SJSA1 (cell line): Measurements from ENCODE around the gene OR4B1. TPM values are rescaled to one million over a fixed set of nuclear protein-coding genes. Genes with fewer than 3 reads are reported as not detected.
A peak's percentile ranks its signal among the peaks of the same experiment; 100 is the strongest.
"Not testable (repeated sequence)": the region's sequence is repeated elsewhere in the genome, so short reads cannot be mapped to it uniquely, and the experiment has no call there.

Experiments used
- DNase-seq, 2 experiments: peaks; one replicate each; pipeline ENCODE4 v3.0.0-alpha.2; 2015 to 2020; ENCODE audit warnings: low spot score in 2 of 2, low read depth in 1 of 2
- H3K27ac ChIP-seq: fragments of 250-450 bp; sonication (Bioruptor Pico); 2 replicates; pipeline ENCODE4 v1.5.1; 2020; ENCODE audit warnings: mild to moderate bottlenecking, moderate library complexity
- H3K27me3 ChIP-seq: fragments of 250-450 bp; sonication (Bioruptor Pico); replicated peaks from 2 replicates; pipeline ENCODE4 v1.5.1; 2020; ENCODE audit warnings: mild to moderate bottlenecking, moderate library complexity
- H3K36me3 ChIP-seq: fragments of 250-450 bp; sonication (Bioruptor Pico); 2 replicates; pipeline ENCODE4 v1.5.1; 2020; ENCODE audit warnings: mild to moderate bottlenecking
- H3K4me1 ChIP-seq: fragments of 250-450 bp; sonication (Bioruptor Pico); replicated peaks from 2 replicates; pipeline ENCODE4 v1.6.1; 2021; ENCODE audit warnings: mild to moderate bottlenecking
- H3K4me3 ChIP-seq: fragments of 250-450 bp; sonication (Bioruptor Pico); 2 replicates; pipeline ENCODE4 v1.5.1; 2020; ENCODE audit warnings: mild to moderate bottlenecking
- H3K9me3 ChIP-seq: fragments of 250-450 bp; sonication (Bioruptor Pico); replicated peaks from 2 replicates; pipeline ENCODE4 v1.5.1; 2020; ENCODE audit warnings: mild to moderate bottlenecking
- total RNA-seq: library from RNA; depleted of rRNA; stranded (reverse); fragments of >200 nt; shearing (Covaris generic); gene quantifications from 2 replicates; pipeline ENCODE4 v1.2.3, GENCODE V29; 2014; rRNA removed

OR4B1 gene, protein sequence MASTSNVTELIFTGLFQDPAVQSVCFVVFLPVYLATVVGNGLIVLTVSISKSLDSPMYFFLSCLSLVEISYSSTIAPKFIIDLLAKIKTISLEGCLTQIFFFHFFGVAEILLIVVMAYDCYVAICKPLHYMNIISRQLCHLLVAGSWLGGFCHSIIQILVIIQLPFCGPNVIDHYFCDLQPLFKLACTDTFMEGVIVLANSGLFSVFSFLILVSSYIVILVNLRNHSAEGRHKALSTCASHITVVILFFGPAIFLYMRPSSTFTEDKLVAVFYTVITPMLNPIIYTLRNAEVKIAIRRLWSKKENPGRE
- total RNA-seq, result not detected in 2 replicates

DNA sequence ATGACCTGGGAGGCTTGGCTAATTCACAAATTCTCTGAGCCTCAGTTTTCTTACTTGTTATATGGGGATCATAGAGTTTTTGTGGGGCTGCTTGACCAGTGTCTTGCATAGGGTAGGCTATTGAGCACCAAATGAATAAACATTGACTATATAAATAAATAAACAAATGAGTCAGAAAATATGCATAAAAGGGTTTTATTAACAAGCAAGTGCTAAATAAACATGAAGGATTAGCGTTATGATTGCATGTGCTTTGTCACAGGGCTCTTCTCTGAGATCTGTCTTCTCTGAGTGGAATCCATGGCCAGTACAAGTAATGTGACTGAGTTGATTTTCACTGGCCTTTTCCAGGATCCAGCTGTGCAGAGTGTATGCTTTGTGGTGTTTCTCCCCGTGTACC is at the start of gene OR4B1:
Gene OR4B1 (plus strand): TSS at position 301 of the 400 bp plus-strand sequence. CDS start 0 bp downstream, at position 301.
- no peaks in the 10 kb centered on the region for H3K4me1 ChIP-seq
- H3K36me3 ChIP-seq, result no peaks in the 10 kb centered on the region
- no peaks in the 10 kb centered on the region; the same call in 1 of the 2 replicates for H3K27me3 ChIP-seq
- no peak within 1 kb of the TSS for H3K27ac ChIP-seq
- H3K9me3 ChIP-seq, result no peaks in the 10 kb centered on the region
- DNase-seq, result no peak
- H3K4me3 ChIP-seq, result no peak within 1 kb of the TSS

DNA sequence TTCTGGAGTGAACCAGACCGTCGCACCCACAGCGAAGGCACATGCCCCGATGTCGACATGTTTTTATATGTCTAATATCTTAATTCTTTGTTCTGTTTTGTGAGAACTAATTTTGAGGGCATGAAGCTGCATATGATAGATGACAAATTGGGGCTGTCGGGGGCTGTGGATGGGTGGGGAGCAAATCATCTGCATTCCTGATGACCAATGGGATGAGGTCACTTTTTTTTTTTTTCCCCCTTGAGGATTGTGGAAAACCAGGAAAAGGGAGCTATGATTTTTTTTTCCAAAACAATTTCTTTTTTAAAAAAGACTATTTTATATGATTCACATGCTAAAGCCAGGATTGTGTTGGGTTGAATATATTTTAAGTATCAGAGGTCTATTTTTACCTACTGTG is 49.2 kb upstream of the OR4B1 start:
- H3K4me1 ChIP-seq, result peaks cover 12% of the 10 kb centered on the region
- DNase-seq, result no peak
- no peaks in the 10 kb centered on the region for H3K9me3 ChIP-seq
- H3K27me3 ChIP-seq, result no peaks in the 10 kb centered on the region
- no peak overlapping the region for H3K4me3 ChIP-seq
- H3K36me3 ChIP-seq, result peaks cover 34% of the 10 kb centered on the region
- no peak overlapping the region for H3K27ac ChIP-seq

DNA sequence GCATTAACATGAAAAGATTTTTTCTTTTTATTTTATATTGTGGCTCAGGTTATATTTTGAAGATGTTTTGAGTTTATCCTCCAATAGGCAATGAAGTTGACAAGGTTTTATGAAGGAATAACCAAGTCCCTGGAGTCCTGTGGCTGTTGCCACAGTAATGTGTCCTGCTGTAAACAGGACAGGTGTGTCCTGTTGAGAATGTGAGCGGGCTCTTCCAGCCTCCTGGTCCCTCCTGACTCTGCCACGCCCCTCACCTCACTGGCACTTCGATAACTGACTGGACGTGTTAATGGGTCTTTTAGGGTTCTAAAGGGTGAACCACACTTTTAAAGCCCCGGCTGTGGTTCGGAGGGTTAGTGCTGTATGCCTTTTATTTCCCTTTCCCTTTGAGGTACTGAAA is 47.8 kb upstream of the OR4B1 start:
- no peaks in the 10 kb centered on the region for H3K27me3 ChIP-seq
- peaks cover 31% of the 10 kb centered on the region for H3K36me3 ChIP-seq
- no peak overlapping the region for H3K27ac ChIP-seq
- H3K4me1 ChIP-seq, result peaks cover 12% of the 10 kb centered on the region
- no peaks in the 10 kb centered on the region for H3K9me3 ChIP-seq
- no peak for DNase-seq
- H3K4me3 ChIP-seq, result no peak overlapping the region

DNA sequence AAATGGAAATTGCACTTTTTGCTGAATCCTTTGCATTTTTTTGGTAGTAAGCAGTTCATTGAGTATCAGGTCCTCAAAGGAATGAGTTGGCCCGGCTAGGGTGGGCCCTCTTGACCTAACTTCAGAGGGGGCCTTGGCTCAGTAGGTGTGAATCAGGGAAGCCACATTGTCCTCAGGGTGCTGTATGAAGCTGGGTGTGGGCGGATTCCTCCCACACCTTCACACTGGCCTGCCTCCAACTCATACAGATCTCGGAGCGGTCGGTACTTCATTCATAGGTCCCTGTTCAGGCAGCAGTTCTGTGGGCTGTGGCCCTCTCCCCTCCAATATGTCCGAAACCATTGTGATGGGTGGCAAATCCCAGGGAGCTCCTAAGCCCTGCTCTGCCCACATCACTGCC is 47.4 kb upstream of the OR4B1 start:
- Histone ChIP-seq H3K4me3 (no peak overlapping the region), H3K27me3 (no peaks in the 10 kb centered on the region), H3K9me3 (no peaks in the 10 kb centered on the region), H3K36me3 (peaks cover 26% of the 10 kb centered on the region), H3K27ac (no peak overlapping the region), H3K4me1 (peaks cover 12% of the 10 kb centered on the region)
- no peak for DNase-seq

DNA sequence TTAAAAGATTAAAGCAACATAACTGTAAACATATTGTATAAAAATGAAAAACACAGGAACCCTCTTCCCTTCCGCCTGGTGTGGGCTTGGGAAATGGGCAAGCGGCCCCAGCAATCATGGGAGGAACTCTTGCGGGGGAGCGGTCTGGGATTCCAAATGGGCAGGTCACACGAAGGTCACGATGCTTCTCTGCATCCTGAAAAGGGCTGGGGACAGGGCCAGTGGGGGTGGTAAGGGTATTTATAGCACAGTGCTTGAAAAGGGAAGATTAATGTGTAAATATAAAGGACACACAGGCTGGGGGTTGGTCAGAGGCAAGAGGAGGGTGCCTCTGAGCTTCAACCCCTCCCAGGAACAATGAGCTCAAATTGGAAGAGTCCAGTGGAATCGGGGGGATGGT is 46.9 kb upstream of the OR4B1 start:
- Histone ChIP-seq H3K27ac (no peak overlapping the region), H3K4me1 (peaks cover 12% of the 10 kb centered on the region), H3K9me3 (no peaks in the 10 kb centered on the region), H3K27me3 (no peaks in the 10 kb centered on the region), H3K36me3 (peaks cover 23% of the 10 kb centered on the region), H3K4me3 (no peak overlapping the region)
- no peak for DNase-seq

DNA sequence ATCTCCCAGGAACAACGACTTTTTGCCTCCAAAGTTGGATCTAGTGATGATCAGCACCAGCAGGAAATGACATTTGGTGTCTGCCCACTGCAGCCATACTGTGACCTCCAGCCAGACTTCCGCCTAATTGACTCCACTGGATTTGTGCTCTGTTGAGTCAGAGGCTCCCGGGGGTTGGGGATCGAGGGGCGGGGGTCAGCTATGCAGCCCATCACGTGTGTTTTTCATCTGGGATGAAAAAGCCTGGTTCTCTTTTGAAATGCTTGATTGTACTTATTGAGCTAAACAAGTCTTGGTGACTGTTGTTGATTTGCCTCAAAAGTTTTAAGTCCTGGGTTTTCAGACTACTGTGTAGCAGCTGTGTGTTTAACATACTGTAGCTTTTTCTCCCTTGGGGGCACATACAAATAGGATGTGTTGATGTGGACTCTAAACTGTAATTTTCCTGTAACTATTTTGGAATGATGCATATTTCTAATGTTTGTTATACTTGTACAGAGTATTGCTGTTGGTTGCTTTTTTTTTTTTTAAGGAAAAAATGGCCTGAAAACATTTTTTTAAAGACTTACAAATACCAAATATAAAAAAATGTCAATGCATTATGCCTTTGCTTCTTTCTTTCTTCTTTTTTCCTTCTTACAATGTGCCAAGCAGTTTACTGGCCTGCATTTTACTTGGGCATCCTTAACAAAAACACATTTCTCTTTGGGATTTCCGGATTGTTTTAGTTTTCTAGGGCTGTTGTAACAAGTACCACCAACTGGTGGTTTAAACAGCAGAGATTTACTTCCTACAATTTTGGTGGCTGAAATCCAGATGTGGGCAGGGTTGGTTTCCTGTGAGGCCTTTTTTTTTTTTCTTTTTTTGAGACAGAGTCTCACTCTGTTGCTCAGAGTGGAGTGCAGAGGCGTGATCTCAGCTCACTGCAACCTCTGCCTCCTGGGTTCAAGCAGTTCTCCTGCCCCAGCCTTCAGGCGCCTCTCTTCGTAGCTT is 46.1 kb upstream of the OR4B1 start:
- H3K9me3 ChIP-seq, result no peaks in the 10 kb centered on the region
- peaks cover 12% of the 10 kb centered on the region for H3K4me1 ChIP-seq
- DNase-seq, result no peak
- H3K36me3 ChIP-seq, result peaks cover 18% of the 10 kb centered on the region
- H3K27me3 ChIP-seq, result no peaks in the 10 kb centered on the region
- no peak overlapping the region for H3K4me3 ChIP-seq
- no peak overlapping the region for H3K27ac ChIP-seq

DNA sequence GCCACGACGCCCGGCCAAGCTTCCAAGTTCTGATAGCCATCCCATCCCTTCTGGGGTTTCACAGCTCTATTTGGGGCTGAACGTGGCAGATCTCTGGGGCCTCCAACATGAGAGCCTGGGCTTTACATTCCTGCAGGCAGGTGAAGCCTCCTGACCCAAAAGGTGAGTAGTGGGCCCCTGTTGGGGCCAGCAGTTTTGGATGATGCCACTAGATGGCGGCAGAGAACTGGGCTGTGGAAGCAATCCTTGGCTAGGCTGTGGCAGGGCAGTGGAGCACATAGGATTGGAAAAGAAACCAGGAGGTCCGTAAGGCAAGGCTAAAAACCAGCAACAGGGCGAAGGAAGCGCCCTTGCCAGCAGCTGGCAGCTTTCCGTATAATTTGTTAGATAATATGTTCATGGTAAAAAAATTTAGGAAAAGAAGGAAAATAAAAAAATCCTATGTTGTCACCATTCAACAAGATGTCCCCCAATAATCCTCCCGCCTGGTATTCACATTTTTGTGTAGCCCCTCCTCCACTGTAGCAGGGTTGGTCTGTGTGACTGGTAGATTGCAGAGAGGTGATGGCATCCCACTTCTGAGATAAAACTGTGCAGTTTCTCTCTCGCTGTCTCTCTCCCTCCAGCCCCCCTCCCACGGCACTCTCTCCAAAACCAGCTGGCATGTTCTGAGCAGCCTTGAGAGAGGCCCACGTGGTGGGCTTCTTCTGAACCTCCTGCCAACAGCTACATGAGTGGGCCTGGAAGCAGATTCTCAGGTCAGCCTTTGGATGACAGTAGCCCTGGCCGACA is 43.6 kb upstream of the OR4B1 start:
- H3K4me3 ChIP-seq, result no peak overlapping the region
- H3K27ac ChIP-seq, result no peak overlapping the region
- H3K27me3 ChIP-seq, result no peaks in the 10 kb centered on the region
- peaks cover 12% of the 10 kb centered on the region for H3K4me1 ChIP-seq
- DNase-seq, result peak; percentile 37 to 62
- H3K36me3 ChIP-seq, result peaks cover 8% of the 10 kb centered on the region
- no peaks in the 10 kb centered on the region for H3K9me3 ChIP-seq

DNA sequence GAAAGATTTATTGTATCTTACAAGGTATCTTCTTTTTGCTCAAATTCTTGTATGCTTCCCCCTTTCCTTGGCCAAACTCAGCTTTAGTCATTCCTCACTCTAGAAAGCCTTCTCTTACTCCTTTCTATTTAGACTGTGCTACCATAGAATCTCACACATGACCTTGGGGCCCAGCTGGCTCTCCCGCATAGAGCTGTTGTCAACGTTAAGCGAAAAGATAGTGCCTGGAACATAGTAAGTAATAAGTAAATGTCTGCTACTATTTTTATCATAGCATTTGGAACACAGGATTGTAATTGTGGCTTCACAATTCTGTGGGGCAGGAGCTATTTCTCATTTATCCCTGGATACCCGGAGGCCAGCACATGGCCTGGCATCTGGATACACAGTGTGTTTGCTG is 38.9 kb upstream of the OR4B1 start:
- H3K9me3 ChIP-seq, result no peaks in the 10 kb centered on the region
- no peak overlapping the region for H3K27ac ChIP-seq
- no peaks in the 10 kb centered on the region for H3K36me3 ChIP-seq
- DNase-seq, result no peak
- H3K4me1 ChIP-seq, result no peaks in the 10 kb centered on the region
- no peak overlapping the region for H3K4me3 ChIP-seq
- H3K27me3 ChIP-seq, result no peaks in the 10 kb centered on the region

DNA sequence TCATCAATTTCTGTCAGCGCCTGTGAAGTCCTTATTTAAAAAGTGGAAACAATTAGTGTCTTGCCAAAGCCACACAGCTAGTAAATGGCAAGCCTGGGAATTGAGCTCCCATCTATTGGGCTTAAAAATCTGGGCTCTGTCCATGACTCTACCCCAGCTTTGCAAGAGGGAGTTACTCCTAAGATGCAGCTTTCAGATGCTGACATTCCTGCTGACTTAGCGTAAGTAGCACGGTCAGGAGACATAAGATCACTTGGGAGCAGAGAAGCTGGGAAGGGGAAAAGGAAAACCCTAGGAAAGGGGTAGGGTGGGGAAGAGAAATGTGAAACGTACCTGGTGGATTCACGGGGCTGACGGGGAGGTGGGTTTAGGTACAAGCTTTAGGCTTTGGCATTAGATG is 36.0 kb upstream of the OR4B1 start:
- no peaks in the 10 kb centered on the region for H3K36me3 ChIP-seq
- no peaks in the 10 kb centered on the region for H3K4me1 ChIP-seq
- no peak for DNase-seq
- no peak overlapping the region for H3K27ac ChIP-seq
- H3K4me3 ChIP-seq, result no peak overlapping the region
- H3K27me3 ChIP-seq, result no peaks in the 10 kb centered on the region
- no peaks in the 10 kb centered on the region for H3K9me3 ChIP-seq

DNA sequence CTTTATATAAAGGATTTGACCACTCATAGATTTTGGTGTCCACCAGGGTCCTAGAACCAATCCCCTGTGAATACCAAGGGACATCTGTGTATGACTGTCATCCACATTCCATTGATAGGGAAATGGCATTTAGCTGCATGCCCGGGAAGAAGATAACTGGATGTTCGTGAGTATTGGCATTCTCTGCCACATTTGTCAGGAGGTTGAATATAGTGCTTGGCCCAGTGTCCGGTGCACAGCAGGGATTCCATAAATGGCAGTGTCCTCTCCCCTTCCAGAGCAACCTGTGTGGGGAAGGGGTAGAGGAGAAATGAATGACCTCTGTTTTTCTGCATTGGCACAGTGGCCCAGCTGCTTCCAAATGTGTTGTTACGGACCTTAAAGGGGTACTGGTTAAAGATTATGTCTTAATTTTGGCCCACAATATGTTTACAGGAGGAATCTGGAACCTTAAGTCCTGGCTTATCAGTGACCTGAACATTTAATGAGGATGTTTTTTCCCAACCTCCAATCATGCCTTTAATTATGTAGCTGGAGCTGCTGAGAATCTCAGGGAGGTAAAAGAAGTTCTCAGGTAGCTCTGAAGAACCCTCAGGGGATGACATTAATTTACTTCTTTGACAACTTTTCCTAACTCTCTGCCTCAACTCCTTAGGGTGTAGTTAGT is 33.6 kb upstream of the OR4B1 start:
- no peak for DNase-seq
- H3K27ac ChIP-seq, result no peak overlapping the region
- H3K9me3 ChIP-seq, result no peaks in the 10 kb centered on the region
- no peak overlapping the region for H3K4me3 ChIP-seq
- no peaks in the 10 kb centered on the region for H3K27me3 ChIP-seq
- no peaks in the 10 kb centered on the region for H3K36me3 ChIP-seq
- H3K4me1 ChIP-seq, result no peaks in the 10 kb centered on the region

DNA sequence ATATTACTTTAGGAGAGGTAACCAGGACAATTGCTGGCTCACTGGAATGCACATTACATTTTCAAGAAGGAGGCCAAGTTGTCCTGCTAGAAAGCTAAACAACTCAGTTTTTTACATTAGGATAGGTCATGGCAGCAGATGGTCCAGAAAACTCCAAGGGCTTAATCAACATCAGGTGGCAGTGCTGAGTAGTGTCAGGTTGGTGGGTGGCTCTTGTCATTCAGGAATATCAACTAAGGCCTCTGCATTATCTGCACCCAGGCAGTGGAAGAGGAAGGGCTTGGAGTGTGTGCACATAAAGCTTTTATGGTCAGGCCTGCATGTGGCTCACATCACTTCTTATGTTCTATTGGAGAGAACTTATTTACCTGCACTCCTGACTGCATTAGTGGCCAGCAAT is 32.2 kb upstream of the OR4B1 start:
- Histone ChIP-seq H3K9me3 (no peaks in the 10 kb centered on the region), H3K36me3 (no peaks in the 10 kb centered on the region), H3K27ac (no peak overlapping the region), H3K4me3 (no peak overlapping the region), H3K4me1 (no peaks in the 10 kb centered on the region), H3K27me3 (no peaks in the 10 kb centered on the region)
- no peak for DNase-seq

DNA sequence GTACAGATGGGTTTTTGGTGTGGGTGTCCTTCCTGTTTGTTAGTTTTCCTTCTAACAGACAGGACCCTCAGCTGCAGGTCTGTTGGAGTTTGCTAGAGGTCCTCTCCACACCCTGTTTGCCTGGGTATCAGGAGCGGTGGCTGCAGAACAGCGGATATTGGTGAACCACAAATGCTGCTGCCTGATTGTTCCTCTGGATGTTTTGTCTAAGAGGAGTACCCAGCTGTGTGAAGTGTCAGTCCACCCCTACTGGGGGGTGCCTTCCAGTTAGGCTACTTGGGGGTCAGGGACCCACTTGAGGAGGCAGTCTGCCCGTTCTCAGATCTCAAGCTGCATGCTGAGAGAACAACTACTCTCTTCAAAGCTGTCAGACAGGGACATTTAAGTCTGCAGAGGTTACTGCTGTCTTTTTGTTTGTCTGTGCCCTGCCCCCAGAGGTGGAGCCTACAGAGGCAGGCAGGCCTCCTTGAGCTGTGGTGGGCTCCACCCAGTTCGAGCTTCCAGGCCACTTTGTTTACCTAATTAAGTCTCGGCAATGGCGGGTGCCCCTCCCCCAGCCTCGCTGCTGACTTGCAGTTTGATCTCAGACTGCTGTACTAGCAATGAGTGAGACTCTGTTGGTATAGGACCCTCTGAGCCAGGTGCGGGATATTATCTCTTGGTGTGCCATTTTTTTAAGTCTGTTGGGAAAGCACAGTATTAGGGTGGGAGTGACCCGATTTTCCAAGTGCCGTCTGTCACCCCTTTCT is 25.5 kb upstream of the OR4B1 start:
- not testable (repeated sequence) for H3K36me3 ChIP-seq, H3K4me3 ChIP-seq, H3K27ac ChIP-seq, H3K4me1 ChIP-seq, H3K9me3 ChIP-seq, DNase-seq, H3K27me3 ChIP-seq

DNA sequence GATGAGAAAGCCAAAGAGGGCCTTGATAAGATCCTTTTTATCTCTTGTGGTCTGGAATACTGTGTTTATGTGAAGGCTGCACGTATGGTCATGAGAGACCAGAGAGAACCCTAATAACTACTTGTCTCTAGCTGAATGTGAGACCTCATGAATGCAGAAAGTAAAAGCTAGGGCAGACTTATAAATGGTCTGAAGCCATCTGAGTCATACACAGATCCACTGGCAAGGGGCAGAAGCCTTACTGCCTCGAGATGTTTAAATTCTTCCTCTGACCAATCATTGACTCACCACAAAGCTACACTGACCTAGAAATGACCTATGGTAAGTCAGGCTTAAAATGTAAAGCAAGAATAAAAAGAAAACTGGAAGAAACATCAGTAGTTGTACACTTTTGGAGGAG is 22.7 kb upstream of the OR4B1 start:
- no peaks in the 10 kb centered on the region for H3K27me3 ChIP-seq
- H3K4me3 ChIP-seq, result no peak overlapping the region
- H3K4me1 ChIP-seq, result no peaks in the 10 kb centered on the region
- no peak for DNase-seq
- H3K36me3 ChIP-seq, result no peaks in the 10 kb centered on the region
- H3K27ac ChIP-seq, result no peak overlapping the region
- no peaks in the 10 kb centered on the region; the same call in 1 of the 2 replicates for H3K9me3 ChIP-seq
